ENCODE results near the gene NELL2. TPM values are rescaled to one million over a fixed set of nuclear protein-coding genes. Genes with fewer than 3 reads are reported as not detected.
"Not testable (repeated sequence)": the region's sequence is repeated elsewhere in the genome, so short reads cannot be mapped to it uniquely, and the experiment has no call there.

NELL2 gene
- total RNA-seq, 1 experiment from 2014 or later, result not detected

- no peak for DNase-seq (ENCODE audit: low spot score)
These were observed 96.3 kb downstream of the NELL2 start for GRCh38 chr12:44779766-44780165.

GRCh38 chr12:44778863-44779262, 97.3 kb downstream of the NELL2 start:
- DNase-seq (ENCODE audit: low spot score), result no peak

- DNase-seq (ENCODE audit: low spot score), result no peak
These were observed 99.1 kb downstream of the NELL2 start for GRCh38 chr12:44777044-44777443.

GRCh38 chr12:44775901-44776300, 100.2 kb downstream of the NELL2 start:
- no peak for DNase-seq (ENCODE audit: low spot score)

GRCh38 chr12:44774815-44775411, 101.2 kb downstream of the NELL2 start:
- DNase-seq (ENCODE audit: low spot score), result peak; percentile 60

GRCh38 chr12:44771485-44772021, 104.6 kb downstream of the NELL2 start:
- no peak for DNase-seq (ENCODE audit: low spot score)

- no peak for DNase-seq (ENCODE audit: low spot score)
These were observed 110.3 kb downstream of the NELL2 start for GRCh38 chr12:44765796-44766195.

- DNase-seq (ENCODE audit: low spot score), result no peak
These were observed 113.1 kb downstream of the NELL2 start for GRCh38 chr12:44763021-44763420.

- no peak for DNase-seq (ENCODE audit: low spot score)
These were observed 116.8 kb downstream of the NELL2 start for GRCh38 chr12:44759289-44759688.

GRCh38 chr12:44750468-44750867, 125.6 kb downstream of the NELL2 start:
- DNase-seq (ENCODE audit: low spot score), result no peak

- DNase-seq (ENCODE audit: low spot score), result no peak
These were observed 126.5 kb downstream of the NELL2 start for GRCh38 chr12:44749566-44749965.

GRCh38 chr12:44748950-44749468, 127.1 kb downstream of the NELL2 start:
- DNase-seq (ENCODE audit: low spot score), result no peak

- DNase-seq (ENCODE audit: low spot score), result not testable (repeated sequence)
These were observed 134.7 kb downstream of the NELL2 start for GRCh38 chr12:44741292-44741980.

- no peak for DNase-seq (ENCODE audit: low spot score)
These were observed 138.1 kb downstream of the NELL2 start for GRCh38 chr12:44738051-44738450.

GRCh38 chr12:44728566-44728965, 147.5 kb downstream of the NELL2 start:
- no peak for DNase-seq (ENCODE audit: low spot score)

- no peak for DNase-seq (ENCODE audit: low spot score)
These were observed 155.8 kb downstream of the NELL2 start for GRCh38 chr12:44720265-44720664.

- no peak for DNase-seq (ENCODE audit: low spot score)
These were observed 158.5 kb downstream of the NELL2 start for GRCh38 chr12:44717612-44718011.

- DNase-seq (ENCODE audit: low spot score), result no peak
These were observed 159.4 kb downstream of the NELL2 start for GRCh38 chr12:44716711-44717110.

GRCh38 chr12:44711736-44712135, 164.4 kb downstream of the NELL2 start:
- DNase-seq (ENCODE audit: low spot score), result no peak

- DNase-seq (ENCODE audit: low spot score), result no peak
These were observed 166.9 kb downstream of the NELL2 start for GRCh38 chr12:44709166-44709565.

- no peak for DNase-seq (ENCODE audit: low spot score)
These were observed 167.9 kb downstream of the NELL2 start for GRCh38 chr12:44708218-44708617.

- DNase-seq (ENCODE audit: low spot score), result no peak
These were observed 172.8 kb downstream of the NELL2 start for GRCh38 chr12:44703182-44703910.

Measured in HT-29 (cell line).